Keratinocyte (primary cell): Measurements from ENCODE around the gene EXOC4. TPM values are rescaled to one million over a fixed set of nuclear protein-coding genes. Genes with fewer than 3 reads are reported as not detected.

Experiments used
- DNase-seq: peaks from one replicate; pipeline ENCODE4 v3.0.0-alpha.2; 2011; ENCODE audit warnings: low read depth, missing footprints, low spot score
- FAIRE-seq: peaks from 2 replicates; lab custom pipeline; 2011; peaks lifted over from hg19 to GRCh38; lab: Jason Lieb, UNC
- H2AFZ ChIP-seq: 2 replicates; pipeline ENCODE4 v1.6.0; 2012; ENCODE audit warnings: low read length, control low read depth, inconsistent platforms; ENCODE audit not compliant: control insufficient read depth
- H3K27ac ChIP-seq: 2 replicates; pipeline ENCODE4 v1.5.1; 2011; ENCODE audit warnings: low read length; ENCODE audit not compliant: control insufficient read depth, insufficient read depth
- H3K27me3 ChIP-seq: 3 replicates; pipeline ENCODE4 v1.6.0; 2011; ENCODE audit warnings: low read length; ENCODE audit not compliant: control insufficient read depth, insufficient read depth; ENCODE audit errors: extremely low read depth
- H3K36me3 ChIP-seq, 2 experiments: 2 replicates in 1 of 2; 3 replicates in 1 of 2; pipeline ENCODE4 v1.5.1; 2011; ENCODE audit warnings: low read length in 2 of 2, mild to moderate bottlenecking in 1 of 2; ENCODE audit not compliant: control insufficient read depth in 2 of 2, insufficient read depth in 2 of 2; ENCODE audit errors: extremely low read depth in 1 of 2
- H3K4me1 ChIP-seq: 3 replicates; pipeline ENCODE4 v1.5.1; 2011; ENCODE audit warnings: low read length; ENCODE audit not compliant: control insufficient read depth, insufficient read depth; ENCODE audit errors: extremely low read depth
- H3K4me2 ChIP-seq: 3 replicates; pipeline ENCODE4 v1.6.0; 2011; ENCODE audit warnings: low read depth, low read length; ENCODE audit not compliant: control insufficient read depth, insufficient read depth; ENCODE audit errors: extremely low read depth
- H3K4me3 ChIP-seq, 3 experiments: fragments of 200-600 bp in 1 of 3; sonication (generic) in 1 of 3; 2 replicates in 2 of 3; 3 replicates in 1 of 3; pipeline ENCODE4 v1.5.1; 2011 to 2016; ENCODE audit warnings: low read length in 3 of 3, mild to moderate bottlenecking in 3 of 3, control low read depth in 2 of 3, inconsistent platforms in 1 of 3, low read depth in 1 of 3, mixed read lengths in 1 of 3, mixed run types in 1 of 3, moderate library complexity in 1 of 3; ENCODE audit not compliant: control insufficient read depth in 2 of 3, insufficient read depth in 2 of 3; ENCODE audit errors: extremely low read depth in 1 of 3
- H3K79me2 ChIP-seq: 2 replicates; pipeline ENCODE4 v1.6.0; 2012; ENCODE audit warnings: low read length; ENCODE audit not compliant: control insufficient read depth, insufficient read depth
- H3K9ac ChIP-seq: 3 replicates; pipeline ENCODE4 v1.6.0; 2011; ENCODE audit warnings: low read length; ENCODE audit not compliant: control insufficient read depth, insufficient read depth; ENCODE audit errors: extremely low read depth
- H3K9me1 ChIP-seq: 3 replicates; pipeline ENCODE4 v1.6.0; 2011; ENCODE audit warnings: low read length; ENCODE audit not compliant: control insufficient read depth, insufficient read depth; ENCODE audit errors: extremely low read depth
- H3K9me3 ChIP-seq: 2 replicates; pipeline ENCODE4 v1.5.1; 2012; ENCODE audit warnings: low read depth, low read length; ENCODE audit not compliant: control insufficient read depth
- H4K20me1 ChIP-seq: 3 replicates; pipeline ENCODE4 v1.6.0; 2011; ENCODE audit warnings: low read length; ENCODE audit not compliant: control insufficient read depth, insufficient read depth; ENCODE audit errors: extremely low read depth
- EZH2 ChIP-seq: IDR thresholded peaks from one replicate; pipeline ENCODE4 v1.6.1; 2012; ENCODE audit warnings: inconsistent platforms, mild to moderate bottlenecking, low read length, moderate library complexity
- dilution Hi-C: fragments of 300-500 bp; cut with MboI; formaldehyde crosslinking; loops from one replicate; pipeline ENCODE4 v1.7.0; 2020; ENCODE audit warnings: low sequenced_read_pairs; ENCODE audit not compliant: extremely low pct_ligation_motif_present
- polyA plus RNA-seq, 5 experiments: library from polyadenylated mRNA; depleted of rRNA in 3 of 5; stranded (reverse) in 3 of 5; stranded (forward) in 1 of 5; unstranded in 1 of 5; fragments of >200 nt; gene quantifications; 1 replicate in 1 of 5; 2 replicates in 3 of 5; 3 replicates in 1 of 5; pipeline versions ENCODE4 v1.2.1 to v1.2.3, GENCODE V29; 2011 to 2012; ENCODE audit warnings: missing spikeins in 2 of 5, low read depth in 1 of 5, low replicate concordance in 1 of 5
- TF ChIP-seq, protein P1 (sequence below), 3 experiments: IDR thresholded peaks in 1 of 3; conservative IDR thresholded peaks in 1 of 3; optimal IDR thresholded peaks in 1 of 3; 2 replicates in 2 of 3; 3 replicates in 1 of 3; pipeline versions ENCODE3 to v1.5.1; 2011; ENCODE audit warnings: low read length in 3 of 3, mild to moderate bottlenecking in 3 of 3, moderate library complexity in 2 of 3, control low read depth in 1 of 3, inconsistent platforms in 1 of 3; ENCODE audit not compliant: insufficient read depth in 2 of 3; ENCODE audit errors: extremely low read depth in 1 of 3

The EXOC4 gene
- polyA plus RNA-seq, 1 donor (not counting 4 experiments of a cell fraction or from before 2014, with no cell fraction given): 52.6 TPM

DNA sequence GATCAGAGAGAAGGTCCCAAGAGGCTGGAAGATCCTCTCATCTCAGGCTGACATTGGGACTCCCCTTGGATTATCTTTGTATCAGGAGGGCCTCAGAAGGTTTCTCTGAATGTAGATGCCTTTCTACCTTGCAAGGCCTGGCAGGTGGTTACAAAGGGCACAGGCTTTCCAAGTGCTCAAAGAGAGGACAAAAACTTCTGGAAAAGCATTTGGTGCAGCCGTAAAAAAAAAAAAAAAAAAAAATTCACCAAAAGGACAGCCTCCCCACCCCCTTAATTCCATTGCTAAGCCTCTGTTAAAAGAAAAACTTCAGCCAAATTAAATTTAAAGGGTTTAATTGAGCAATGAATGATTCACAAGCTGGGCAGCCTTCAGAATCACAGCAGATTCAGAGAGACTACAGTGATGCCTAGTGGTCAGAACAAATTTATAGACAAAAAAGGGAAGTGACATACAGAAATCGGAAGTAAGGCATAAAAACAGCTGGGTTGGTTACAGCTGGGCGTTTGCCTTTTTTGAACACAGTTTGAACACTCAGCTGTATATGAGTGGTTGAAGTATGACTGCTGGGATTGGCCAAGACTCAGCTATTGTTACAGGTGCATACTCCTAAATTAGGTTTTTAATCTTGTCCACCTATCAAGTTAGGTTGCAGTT is 831.7 kb downstream of the EXOC4 start:
- no peak for FAIRE-seq
- Histone ChIP-seq H3K4me3 (no peak overlapping the region), H3K9me3 (peaks cover 3% of the 10 kb centered on the region)

DNA sequence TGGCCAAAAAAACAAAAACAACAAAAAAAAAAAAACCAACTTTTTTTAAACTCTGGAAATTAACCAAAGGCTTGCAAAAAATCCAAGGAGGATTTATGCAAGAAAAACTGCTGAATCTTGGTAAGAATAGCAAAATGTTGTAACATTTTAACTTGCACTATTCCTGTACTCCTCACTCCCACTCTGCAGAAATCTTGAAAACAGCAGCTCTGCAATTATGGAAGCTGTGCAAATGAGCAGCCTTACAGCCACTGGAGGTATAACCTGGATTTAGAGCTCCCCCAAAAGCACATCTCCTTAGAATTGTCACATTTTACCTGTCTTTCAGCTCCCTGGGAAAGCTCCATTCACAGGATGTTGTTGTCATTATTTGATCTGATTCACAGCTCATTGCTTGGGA is 832.4 kb downstream of the EXOC4 start:
- no peak overlapping the region for H3K27ac ChIP-seq
- H3K79me2 ChIP-seq: no peaks in the 10 kb centered on the region
- no peak overlapping the region for H2AFZ ChIP-seq
- no peaks in the 10 kb centered on the region for H3K9me1 ChIP-seq
- H3K9ac ChIP-seq: no peak overlapping the region
- no peaks in the 10 kb centered on the region for H3K4me1 ChIP-seq
- H4K20me1 ChIP-seq: no peaks in the 10 kb centered on the region
- TF ChIP-seq EZH2: no peak
- TF ChIP-seq, protein P1, sequence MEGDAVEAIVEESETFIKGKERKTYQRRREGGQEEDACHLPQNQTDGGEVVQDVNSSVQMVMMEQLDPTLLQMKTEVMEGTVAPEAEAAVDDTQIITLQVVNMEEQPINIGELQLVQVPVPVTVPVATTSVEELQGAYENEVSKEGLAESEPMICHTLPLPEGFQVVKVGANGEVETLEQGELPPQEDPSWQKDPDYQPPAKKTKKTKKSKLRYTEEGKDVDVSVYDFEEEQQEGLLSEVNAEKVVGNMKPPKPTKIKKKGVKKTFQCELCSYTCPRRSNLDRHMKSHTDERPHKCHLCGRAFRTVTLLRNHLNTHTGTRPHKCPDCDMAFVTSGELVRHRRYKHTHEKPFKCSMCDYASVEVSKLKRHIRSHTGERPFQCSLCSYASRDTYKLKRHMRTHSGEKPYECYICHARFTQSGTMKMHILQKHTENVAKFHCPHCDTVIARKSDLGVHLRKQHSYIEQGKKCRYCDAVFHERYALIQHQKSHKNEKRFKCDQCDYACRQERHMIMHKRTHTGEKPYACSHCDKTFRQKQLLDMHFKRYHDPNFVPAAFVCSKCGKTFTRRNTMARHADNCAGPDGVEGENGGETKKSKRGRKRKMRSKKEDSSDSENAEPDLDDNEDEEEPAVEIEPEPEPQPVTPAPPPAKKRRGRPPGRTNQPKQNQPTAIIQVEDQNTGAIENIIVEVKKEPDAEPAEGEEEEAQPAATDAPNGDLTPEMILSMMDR (optimal IDR thresholded peaks at IDR 0.05 in 1 of 3, IDR thresholded peaks at IDR 0.05 in 1 of 3, conservative IDR thresholded peaks at IDR 0.05 in 1 of 3; ENCODE audit: extremely low read depth in 1 of 3, insufficient read depth in 2 of 3, low read length in 3 of 3): no peak
- FAIRE-seq: no peak
- H3K27me3 ChIP-seq: no peaks in the 10 kb centered on the region
- no peak overlapping the region for H3K4me3 ChIP-seq
- no peak for DNase-seq
- no peaks in the 10 kb centered on the region for H3K36me3 ChIP-seq
- no peak overlapping the region for H3K4me2 ChIP-seq
- dilution Hi-C loops: no loop called here
- H3K9me3 ChIP-seq: peaks cover 3% of the 10 kb centered on the region

More for the DNA sequence above, 831.7 kb downstream of the EXOC4 start:
- H3K9me1 ChIP-seq: no peaks in the 10 kb centered on the region
- no peak for TF ChIP-seq EZH2
- TF ChIP-seq, protein P1 (optimal IDR thresholded peaks at IDR 0.05 in 1 of 3, IDR thresholded peaks at IDR 0.05 in 1 of 3, conservative IDR thresholded peaks at IDR 0.05 in 1 of 3; ENCODE audit: extremely low read depth in 1 of 3, insufficient read depth in 2 of 3, low read length in 3 of 3): no peak
- H3K9ac ChIP-seq: no peak overlapping the region
- H2AFZ ChIP-seq: no peak overlapping the region
- dilution Hi-C loops: no loop called here
- H3K36me3 ChIP-seq: no peaks in the 10 kb centered on the region
- no peaks in the 10 kb centered on the region for H3K4me1 ChIP-seq
- no peaks in the 10 kb centered on the region for H3K27me3 ChIP-seq
- no peaks in the 10 kb centered on the region for H4K20me1 ChIP-seq
- H3K4me2 ChIP-seq: no peak overlapping the region
- no peak for DNase-seq
- H3K27ac ChIP-seq: no peak overlapping the region
- H3K79me2 ChIP-seq: no peaks in the 10 kb centered on the region
